K562 (cell line): ENCODE measurements around the gene MAU2. TPM values are rescaled to one million over a fixed set of nuclear protein-coding genes. Genes with fewer than 3 reads are reported as not detected.

Experiments used
- ATAC-seq: fragments of 200-7000 bp; cut with Tn5 transposase; 3 replicates; pipeline ENCODE4 v1.9.1; 2020; ENCODE audit warnings: moderate library complexity
- BruUV-seq: library from RNA; stranded (reverse); fragments of 400-500 nt; replicated peaks from 2 replicates; lab custom pipeline; 2021; lab: Mats Ljungman, UMichigan
- CTCF ChIA-PET: fragments of 300-600 bp; formaldehyde crosslinking; extraction: SDS; loops from one replicate; lab custom pipeline; 2021; ENCODE audit warnings: low intra/inter-chr PET ratio; lab: Yijun Ruan, JAX
- POLR2A ChIA-PET: fragments of 300-600, 350-650 bp; sonication (Branson Sonifier 250); formaldehyde crosslinking; extraction: SDS; loops from one replicate; lab custom pipeline; 2021; ENCODE audit warnings: antibody characterized with exemption, inconsistent platforms; lab: Yijun Ruan, JAX
- DNase-seq, 4 experiments: peaks; one replicate each; pipeline versions ENCODE4 v3.0.0 to v3.0.0-alpha.2; 2011 to 2018; ENCODE audit warnings: low spot score in 3 of 4, mixed read lengths in 3 of 4; ENCODE audit errors: extremely low read depth in 1 of 4
- FAIRE-seq: peaks from 2 replicates; lab custom pipeline; 2011; peaks lifted over from hg19 to GRCh38; lab: Jason Lieb, UNC
- H2AFZ ChIP-seq: 2 replicates; pipeline ENCODE4 v1.6.0; 2011; ENCODE audit warnings: low read depth, low read length, control low read depth, inconsistent platforms
- H3K27ac ChIP-seq: fragments of 200-600 bp; 3 replicates; pipeline ENCODE4 v1.8.0; 2011; ENCODE audit warnings: low read depth, mild to moderate bottlenecking, control low read depth, inconsistent platforms, low read length, moderate library complexity, mixed read lengths; ENCODE audit errors: extremely low read depth
- H3K27me3 ChIP-seq, 2 experiments: fragments of 300-600 bp in 1 of 2; 2 replicates in 1 of 2; 3 replicates in 1 of 2; pipeline versions ENCODE4 v1.6.0 to v1.8.0; 2011; ENCODE audit warnings: inconsistent platforms in 2 of 2, low read length in 2 of 2, mild to moderate bottlenecking in 1 of 2, mixed read lengths in 1 of 2, moderate library complexity in 1 of 2; ENCODE audit not compliant: control insufficient read depth in 2 of 2, insufficient read depth in 2 of 2
- H3K36me3 ChIP-seq: fragments of 300-600 bp; 3 replicates; pipeline ENCODE4 v1.8.0; 2011; ENCODE audit warnings: mild to moderate bottlenecking, low read length, inconsistent platforms; ENCODE audit not compliant: control insufficient read depth, insufficient read depth
- H3K4me1 ChIP-seq, 2 experiments: fragments of 200-600 bp in 1 of 2; replicated peaks in 1 of 2; 2 replicates in 1 of 2; 3 replicates in 1 of 2; pipeline versions ENCODE4 v1.5.1 to v1.8.0; 2011; ENCODE audit warnings: inconsistent platforms in 2 of 2, low read length in 2 of 2, mild to moderate bottlenecking in 1 of 2, mixed read lengths in 1 of 2, moderate library complexity in 1 of 2; ENCODE audit not compliant: control insufficient read depth in 2 of 2, insufficient read depth in 2 of 2
- H3K4me2 ChIP-seq: 2 replicates; pipeline ENCODE4 v1.6.1; 2011; ENCODE audit warnings: low read length, control low read depth, inconsistent platforms, mixed read lengths; ENCODE audit not compliant: insufficient read depth
- H3K4me3 ChIP-seq: fragments of 200-600 bp; sonication (generic), shearing (Covaris generic); 2 replicates; pipeline ENCODE4 v1.5.1; 2016; ENCODE audit warnings: control low read depth, inconsistent platforms
- H3K79me2 ChIP-seq: fragments of 200-600 bp; 3 replicates; pipeline ENCODE4 v1.8.0; 2011; ENCODE audit warnings: low read length, inconsistent platforms; ENCODE audit not compliant: control insufficient read depth, insufficient read depth
- H3K9ac ChIP-seq, 2 experiments: 2 replicates each; pipeline versions ENCODE4 v1.6.0 to v1.6.1; 2011; ENCODE audit warnings: low read depth in 2 of 2, low read length in 2 of 2, control low read depth in 1 of 2, inconsistent platforms in 1 of 2, mild to moderate bottlenecking in 1 of 2, mixed read lengths in 1 of 2; ENCODE audit not compliant: insufficient read depth in 1 of 2
- H3K9me1 ChIP-seq: one replicate; pipeline ENCODE4 v1.6.0; 2011; ENCODE audit warnings: inconsistent platforms, mild to moderate bottlenecking, low read length, moderate library complexity; ENCODE audit not compliant: control insufficient read depth, insufficient read depth
- H3K9me3 ChIP-seq: replicated peaks from 2 replicates; pipeline ENCODE4 v1.5.1; 2011; ENCODE audit warnings: low read depth, low read length, inconsistent platforms; ENCODE audit not compliant: control insufficient read depth, insufficient read depth
- H4K20me1 ChIP-seq: replicated peaks from 2 replicates; pipeline ENCODE4 v1.6.1; 2011; ENCODE audit warnings: low read length, inconsistent platforms, mixed read lengths; ENCODE audit not compliant: control insufficient read depth, insufficient read depth
- CHCHD3 ChIP-seq: fragments of 250-450 bp; sonication (Bioruptor Pico); IDR thresholded peaks from 2 replicates; pipeline ENCODE4 v2.1.2; 2022; ENCODE audit warnings: mild to moderate bottlenecking
- GATAD2A ChIP-seq: fragments of 450-650 bp; IDR thresholded peaks from 2 replicates; pipeline ENCODE4 v1.6.1; 2017
- POLR2G ChIP-seq: fragments of 200-400 bp; formaldehyde crosslinking; IDR thresholded peaks from 2 replicates; pipeline ENCODE4 v1.6.1; 2017; ENCODE audit warnings: low read depth, mild to moderate bottlenecking, antibody characterized with exemption, low read length, moderate library complexity
- RBFOX2 ChIP-seq: fragments of 200-400 bp; formaldehyde crosslinking; IDR thresholded peaks from 2 replicates; pipeline ENCODE4 v1.6.1; 2017; ENCODE audit warnings: low read depth, mild to moderate bottlenecking, low read length, moderate library complexity
- SMAD4 ChIP-seq: fragments of 250-450 bp; sonication (Bioruptor Pico); conservative IDR thresholded peaks from 2 replicates; pipeline ENCODE4 v1.8.0; 2021; ENCODE audit warnings: inconsistent platforms, mild to moderate bottlenecking, moderate library complexity
- WGBS: fragments of 100-300 bp; shearing (Covaris generic); methylation state at CpG from one replicate; pipeline ENCODE4 v1.1.6; 2016; ENCODE audit warnings: low coverage, mixed read lengths; ENCODE audit not compliant: insufficient coverage; ENCODE audit errors: missing lambda C conversion rate; 5-methylcytosine and 5-hydroxymethylcytosine counted together
- in situ Hi-C: fragments of 300-500 bp; cut with MboI; formaldehyde crosslinking; loops from 4 replicates; pipeline ENCODE4 v1.15.0; 2018; ENCODE audit warnings: inconsistent platforms, mixed read lengths
- intact Hi-C: fragments of 100-400 bp; cut with micrococcal nuclease; formaldehyde crosslinking; loops from 2 replicates; pipeline ENCODE4 v1.14.2; 2022
- polyA plus RNA-seq, 8 experiments: library from polyadenylated mRNA; depleted of rRNA in 4 of 8; stranded (reverse) in 5 of 8; unstranded in 3 of 8; fragments of >200 nt; fragmentation: Nextera tagmentation in 2 of 8; fragmentation: Illumina TruSeq in 1 of 8; extraction: Ambion mirVana in 2 of 8; extraction: Trizol in 1 of 8; gene quantifications; 2 replicates each; pipeline versions ENCODE4 v1.2.1 to v1.2.3, GENCODE V29; 2011 to 2014; ENCODE audit warnings: inconsistent platforms in 1 of 8, missing spikeins in 1 of 8
- total RNA-seq, 7 experiments: library from RNA; depleted of rRNA in 6 of 7; stranded (reverse); fragments of >200 nt in 6 of 7; fragmentation: Illumina TruSeq in 2 of 7; extraction: Trizol in 2 of 7; gene quantifications; 2 replicates each; pipeline versions ENCODE4 v1.2.1 to v1.2.3, GENCODE V29; 2011 to 2021; ENCODE audit warnings: low replicate concordance in 1 of 7

The MAU2 gene
- total and polyA plus RNA-seq, 9 of the 15 experiments (the other 6 are each of a cell fraction or from before 2014, with no cell fraction given) = 1.2 to 48.1 (median 19.4) TPM

- WGBS = 92% methylated on average over 11 of the region's 11 CpGs
- in situ Hi-C loops = no loop called here
- no peaks in the 10 kb centered on the region for H3K9me1 ChIP-seq
- H4K20me1 ChIP-seq = no peaks in the 10 kb centered on the region
- CTCF ChIA-PET = no interaction called here
- no TSS peak for BruUV-seq
- H3K36me3 ChIP-seq = peaks cover 48% of the 10 kb centered on the region; the same call in 2 of the 3 replicates
- H3K4me1 ChIP-seq = peaks cover 3 to 11% of the 10 kb centered on the region in 2 experiments; a peak in 3 of 5 replicates
- H3K9me3 ChIP-seq = no peaks in the 10 kb centered on the region
- no peak overlapping the region for H3K4me2 ChIP-seq
- H3K27ac ChIP-seq = no peak overlapping the region
- no peaks in the 10 kb centered on the region for H3K27me3 ChIP-seq
- H3K4me3 ChIP-seq = no peak overlapping the region
- H3K79me2 ChIP-seq = no peaks in the 10 kb centered on the region
- FAIRE-seq = no peak
- TF ChIP-seq RBFOX2 (0 out of 2 replicates have a peak, but pooled peaks have one; percentile 14), CHCHD3 (CRISPR knock-in tag) (no peak), GATAD2A (no peak)
- TF ChIP-seq, all 486 proteins: peak for 1
- no peak for DNase-seq
- intact Hi-C loops = no loop called here
- no peak overlapping the region for H2AFZ ChIP-seq
- no peak overlapping the region for H3K9ac ChIP-seq
- POLR2A ChIA-PET = no interaction called here
- ATAC-seq = no peak
Measured at GRCh38 chr19:19356500-19356899, 35.9 kb downstream of the MAU2 start.

GRCh38 chr19:19356901-19357566 is 36.4 kb downstream of the MAU2 start:
- 0 out of 4 replicates have a peak overlapping the region, but pooled peaks of 1 of the 2 experiments have one; percentile 14 for H3K9ac ChIP-seq
- intact Hi-C loops = no loop called here
- ATAC-seq = no peak; the same call in 2 of the 3 replicates
- BruUV-seq = no TSS peak
- in situ Hi-C loops = no loop called here
- no peaks in the 10 kb centered on the region for H3K9me3 ChIP-seq
- no peaks in the 10 kb centered on the region for H4K20me1 ChIP-seq
- CTCF ChIA-PET = no interaction called here
- H3K4me3 ChIP-seq = no peak overlapping the region
- peaks cover 3 to 11% of the 10 kb centered on the region in 2 experiments; a peak in 3 of 5 replicates for H3K4me1 ChIP-seq
- peaks cover 48% of the 10 kb centered on the region; the same call in 2 of the 3 replicates for H3K36me3 ChIP-seq
- TF ChIP-seq SMAD4 (CRISPR knock-in tag) (no peak), POLR2G (peak; percentile 50; the same call in 1 of the 2 replicates)
- no peak for FAIRE-seq
- H3K27ac ChIP-seq = no peak overlapping the region
- DNase-seq = no peak
- H2AFZ ChIP-seq = no peak overlapping the region
- WGBS = 82% methylated on average over 13 of the region's 13 CpGs
- H3K27me3 ChIP-seq = no peaks in the 10 kb centered on the region
- no peaks in the 10 kb centered on the region for H3K79me2 ChIP-seq
- H3K9me1 ChIP-seq = no peaks in the 10 kb centered on the region
- H3K4me2 ChIP-seq = no peak overlapping the region
- POLR2A ChIA-PET = interaction anchor here (0.8 to 1.4 kb wide), 2 partner anchors 10 to 15 kb away, joined by 3 to 7 read pairs; no protein-coding TSS in a partner anchor
